ENCODE results near the gene AHNAK. TPM values are rescaled to one million over a fixed set of nuclear protein-coding genes. Genes with fewer than 3 reads are reported as not detected.
A peak's percentile ranks its signal among the peaks of the same experiment; 100 is the strongest.

AHNAK gene
- total RNA-seq, 2 experiments from 2014 or later: 0.21 to 0.28 TPM

- no peaks in the 10 kb centered on the region for H3K9me2 ChIP-seq (ENCODE audit: insufficient read depth, low read length)
These were observed 48.6 kb downstream of the AHNAK start for GRCh38 chr11:62498031-62498430.

GRCh38 chr11:62497132-62497801, 49.3 kb downstream of the AHNAK start:
- Histone ChIP-seq H3K4me3 (ENCODE audit: low read depth, low read length, poor library complexity, severe bottlenecking) (no peak overlapping the region), H4K20me1 (ENCODE audit: insufficient read depth, low read length) (no peaks in the 10 kb centered on the region), H3K4me1 (ENCODE audit: insufficient read depth, low read length, poor library complexity, severe bottlenecking) (no peaks in the 10 kb centered on the region), H3K36me3 (ENCODE audit: insufficient read depth, low read length) (no peaks in the 10 kb centered on the region), H3K9me3 (ENCODE audit: low read length) (no peaks in the 10 kb centered on the region), H2AFZ (ENCODE audit: low read length) (no peak overlapping the region), H3K79me2 (ENCODE audit: insufficient read depth, low read depth, low read length) (no peaks in the 10 kb centered on the region), H3K9me2 (ENCODE audit: insufficient read depth, low read length) (no peaks in the 10 kb centered on the region), H3K4me2 (ENCODE audit: low read length) (no peak overlapping the region), H3K27ac (ENCODE audit: low read depth, low read length, poor library complexity, severe bottlenecking) (no peak overlapping the region)
- intact Hi-C loops (cut with micrococcal nuclease; ENCODE audit: unreplicated experiment): loop anchor here (1.0 kb wide), 1 partner anchor 44 kb away; no protein-coding TSS in a partner anchor
- DNase-seq (ENCODE audit: low spot score): peak; percentile 26
- ChIA-PET POLR2A (no interaction called here), CTCF (ENCODE audit: unreplicated experiment) (interaction anchor here (1.6 kb wide), 1 partner anchor 45 kb away, joined by 5 read pairs; no protein-coding TSS in a partner anchor)
- no TSS peak for BruUV-seq (replicated peaks)
- TF ChIP-seq CTCF (conservative IDR thresholded peaks at IDR 0.05; ENCODE audit: low read length) (peak; percentile 36), EZH2phosphoT487 (IDR thresholded peaks at IDR 0.05; ENCODE audit: borderline replicate concordance, low read depth, low read length) (no peak)

More at GRCh38 chr11:62498031-62498430, 48.6 kb downstream of the AHNAK start:
- H3K9me3 ChIP-seq (ENCODE audit: low read length): no peaks in the 10 kb centered on the region
- CTCF ChIA-PET (ENCODE audit: unreplicated experiment): interaction anchor here (1.6 kb wide), 1 partner anchor 44 kb away, joined by 5 read pairs; no protein-coding TSS in a partner anchor
- H4K20me1 ChIP-seq (ENCODE audit: insufficient read depth, low read length): no peaks in the 10 kb centered on the region
- no peak overlapping the region for H3K4me2 ChIP-seq (ENCODE audit: low read length)
- no peaks in the 10 kb centered on the region for H3K79me2 ChIP-seq (ENCODE audit: insufficient read depth, low read depth, low read length)
- no peak overlapping the region for H3K27ac ChIP-seq (ENCODE audit: low read depth, low read length, poor library complexity, severe bottlenecking)
- intact Hi-C loops (cut with micrococcal nuclease; ENCODE audit: unreplicated experiment): no loop called here
- H3K4me3 ChIP-seq (ENCODE audit: low read depth, low read length, poor library complexity, severe bottlenecking): no peak overlapping the region
- no peak for DNase-seq (ENCODE audit: low spot score)
- no peaks in the 10 kb centered on the region for H3K36me3 ChIP-seq (ENCODE audit: insufficient read depth, low read length)
- no peaks in the 10 kb centered on the region for H3K4me1 ChIP-seq (ENCODE audit: insufficient read depth, low read length, poor library complexity, severe bottlenecking)
- H2AFZ ChIP-seq (ENCODE audit: low read length): no peak overlapping the region
- TF ChIP-seq CTCF (conservative IDR thresholded peaks at IDR 0.05; ENCODE audit: low read length) (no peak), EZH2phosphoT487 (IDR thresholded peaks at IDR 0.05; ENCODE audit: borderline replicate concordance, low read depth, low read length) (no peak)
- no TSS peak for BruUV-seq (replicated peaks)
- POLR2A ChIA-PET: no interaction called here

- no peak overlapping the region for H3K4me3 ChIP-seq (ENCODE audit: low read depth, low read length, poor library complexity, severe bottlenecking)
- H3K27ac ChIP-seq (ENCODE audit: low read depth, low read length, poor library complexity, severe bottlenecking): no peak overlapping the region
- BruUV-seq (replicated peaks): no TSS peak
- no peaks in the 10 kb centered on the region for H4K20me1 ChIP-seq (ENCODE audit: insufficient read depth, low read length)
- H3K79me2 ChIP-seq (ENCODE audit: insufficient read depth, low read depth, low read length): no peaks in the 10 kb centered on the region
- H3K36me3 ChIP-seq (ENCODE audit: insufficient read depth, low read length): no peaks in the 10 kb centered on the region
- H3K9me3 ChIP-seq (ENCODE audit: low read length): no peaks in the 10 kb centered on the region
- TF ChIP-seq EZH2phosphoT487 (IDR thresholded peaks at IDR 0.05; ENCODE audit: borderline replicate concordance, low read depth, low read length) (no peak), CTCF (conservative IDR thresholded peaks at IDR 0.05; ENCODE audit: low read length) (no peak)
- intact Hi-C loops (cut with micrococcal nuclease; ENCODE audit: unreplicated experiment): loop anchor here (1.0 kb wide), 1 partner anchor 45 kb away; no protein-coding TSS in a partner anchor
- POLR2A ChIA-PET: interaction anchor here (1.2 kb wide), 1 partner anchor 9 kb away, joined by 3 read pairs; no protein-coding TSS in a partner anchor
- no peak for DNase-seq (ENCODE audit: low spot score)
- no peaks in the 10 kb centered on the region for H3K9me2 ChIP-seq (ENCODE audit: insufficient read depth, low read length)
- CTCF ChIA-PET (ENCODE audit: unreplicated experiment): interaction anchor here (1.6 kb wide), 1 partner anchor 46 kb away, joined by 5 read pairs; no protein-coding TSS in a partner anchor
- no peak overlapping the region for H3K4me2 ChIP-seq (ENCODE audit: low read length)
- H2AFZ ChIP-seq (ENCODE audit: low read length): no peak overlapping the region
- H3K4me1 ChIP-seq (ENCODE audit: insufficient read depth, low read length, poor library complexity, severe bottlenecking): no peaks in the 10 kb centered on the region
These were observed 49.9 kb downstream of the AHNAK start for GRCh38 chr11:62496676-62497075.

Measured in OCI-LY7 (cell line).